Fibroblast of peridontal ligament (primary cell): ENCODE results near the gene GPR37.

Experiments used
- DNase-seq: peaks from one replicate; pipeline ENCODE4 v3.0.0-alpha.2; 2010; ENCODE audit errors: extremely low read depth

Gene GPR37

GRCh38 chr7:124780608-124781007 lies 15.0 kb upstream of the GPR37 start:
- no peak for DNase-seq

DNA sequence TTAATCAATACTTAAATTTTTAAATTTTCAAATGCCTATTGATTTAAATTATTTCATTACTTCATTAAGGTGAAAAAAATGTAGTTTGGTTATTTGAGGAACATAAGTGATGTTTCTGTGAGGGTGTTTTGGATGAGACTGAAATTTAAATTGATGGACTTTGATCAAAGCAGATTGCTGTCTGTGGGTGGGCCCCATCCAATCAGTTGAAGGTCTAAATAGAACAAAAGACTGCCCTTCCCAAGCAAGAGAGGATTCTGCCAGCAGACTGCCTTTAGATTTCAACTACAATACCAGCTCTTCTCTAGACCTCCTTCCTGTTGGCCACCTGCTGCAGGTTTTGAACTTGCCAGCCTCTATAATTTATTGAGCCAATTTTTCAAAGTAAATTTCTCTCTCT lies 14.5 kb upstream of the GPR37 start:
- DNase-seq = no peak

GRCh38 chr7:124779620-124780019 lies 14.0 kb upstream of the GPR37 start:
- DNase-seq = no peak

DNA sequence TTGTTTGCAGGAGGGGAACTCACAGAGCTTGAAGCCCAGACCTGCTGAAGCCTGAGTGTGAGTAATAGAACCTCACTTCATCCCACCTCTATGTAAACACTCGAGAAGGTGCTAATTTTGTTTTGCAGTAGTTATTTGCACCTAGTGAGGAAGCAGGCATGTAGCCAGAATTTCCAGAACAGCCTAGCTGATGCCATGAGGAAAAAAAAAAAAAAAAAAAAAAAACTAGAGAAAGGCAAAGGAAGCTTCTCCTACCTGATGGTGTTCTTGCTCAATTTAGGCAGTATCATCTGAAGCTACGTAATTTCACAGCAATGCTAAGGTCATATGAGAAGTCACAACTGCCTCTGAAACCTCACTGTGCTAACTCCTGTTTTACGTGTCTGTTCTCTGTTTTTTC lies 13.6 kb upstream of the GPR37 start:
- no peak for DNase-seq

- no peak for DNase-seq
Measured at GRCh38 chr7:124777268-124777667, 11.7 kb upstream of the GPR37 start.

DNA sequence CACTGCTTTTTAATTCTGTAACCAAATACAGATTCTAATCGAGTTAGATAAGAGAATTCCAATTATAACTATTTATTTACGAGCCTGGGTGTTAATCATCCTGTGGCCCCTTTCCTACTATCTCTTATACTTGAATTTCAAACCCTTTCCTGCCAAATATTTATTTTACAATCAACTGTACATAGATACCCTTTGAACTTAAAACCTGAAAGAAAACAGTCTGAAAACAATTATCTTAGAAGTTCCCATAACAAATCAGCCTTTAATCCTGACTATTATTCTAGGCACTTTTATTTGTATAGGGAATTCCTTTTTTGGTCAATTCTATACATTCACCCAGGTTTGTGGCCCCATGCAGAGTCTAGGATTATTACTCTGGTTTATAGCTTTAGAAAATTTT lies 10.6 kb upstream of the GPR37 start:
- DNase-seq = no peak

DNA sequence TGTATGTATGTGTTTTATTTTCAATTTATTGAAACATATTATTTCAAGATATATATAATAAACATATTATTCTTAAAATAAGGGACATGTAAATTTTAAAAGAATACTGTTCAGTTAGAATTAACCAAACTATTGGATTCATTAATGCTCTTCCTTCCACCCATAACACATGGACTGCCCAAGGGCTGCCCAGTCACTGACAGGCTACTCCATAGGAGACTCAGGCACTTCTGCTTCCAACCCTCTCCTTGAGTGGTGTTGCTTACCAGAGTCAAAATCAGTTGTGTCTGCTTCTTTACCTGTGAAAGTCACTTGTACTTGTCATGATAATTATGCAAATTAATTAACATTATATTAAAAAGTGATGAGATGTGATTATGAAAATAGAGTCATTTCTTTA lies 9.8 kb upstream of the GPR37 start:
- DNase-seq = no peak

DNA sequence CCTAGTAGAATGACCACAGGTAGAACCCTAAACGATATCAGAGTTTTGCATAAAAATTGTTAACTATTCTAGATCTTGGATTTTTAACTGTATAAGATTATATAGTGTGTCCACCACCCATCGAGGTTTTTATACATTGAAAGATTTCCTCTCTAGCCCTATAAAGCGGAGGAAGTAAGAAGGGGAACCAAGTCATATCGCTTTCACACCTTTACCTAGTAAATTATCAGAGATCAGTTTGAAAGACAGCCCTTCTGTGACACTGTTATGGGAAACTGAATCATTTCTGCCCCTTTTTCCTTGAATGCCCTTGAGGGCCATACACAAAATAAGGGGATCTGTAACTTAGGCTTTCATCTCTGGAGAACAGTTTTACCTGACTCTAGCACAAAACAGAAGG lies 8.3 kb upstream of the GPR37 start:
- no peak for DNase-seq

GRCh38 chr7:124773339-124773738 lies 7.7 kb upstream of the GPR37 start:
- no peak for DNase-seq

DNA sequence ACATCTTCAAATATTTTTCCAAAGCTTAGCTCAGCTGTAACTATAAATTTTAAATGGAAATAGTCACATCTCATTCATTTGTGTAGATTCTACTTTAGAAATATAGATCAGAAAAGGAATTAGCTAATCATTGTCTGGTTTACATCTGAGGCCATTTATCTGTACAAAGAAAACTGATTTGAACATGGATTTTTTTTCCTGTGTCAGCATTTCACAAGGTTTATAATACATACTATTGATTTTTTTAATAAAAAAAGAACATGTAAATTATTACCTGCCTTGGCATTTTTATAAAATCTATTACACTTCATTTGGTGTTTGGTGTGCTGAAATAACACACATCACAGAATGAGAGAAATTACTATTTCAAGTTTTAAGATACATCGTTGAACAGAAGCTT lies 3.5 kb upstream of the GPR37 start:
- DNase-seq = no peak

- no peak for DNase-seq
Measured at GRCh38 chr7:124768525-124768924, 2.9 kb upstream of the GPR37 start.

DNA sequence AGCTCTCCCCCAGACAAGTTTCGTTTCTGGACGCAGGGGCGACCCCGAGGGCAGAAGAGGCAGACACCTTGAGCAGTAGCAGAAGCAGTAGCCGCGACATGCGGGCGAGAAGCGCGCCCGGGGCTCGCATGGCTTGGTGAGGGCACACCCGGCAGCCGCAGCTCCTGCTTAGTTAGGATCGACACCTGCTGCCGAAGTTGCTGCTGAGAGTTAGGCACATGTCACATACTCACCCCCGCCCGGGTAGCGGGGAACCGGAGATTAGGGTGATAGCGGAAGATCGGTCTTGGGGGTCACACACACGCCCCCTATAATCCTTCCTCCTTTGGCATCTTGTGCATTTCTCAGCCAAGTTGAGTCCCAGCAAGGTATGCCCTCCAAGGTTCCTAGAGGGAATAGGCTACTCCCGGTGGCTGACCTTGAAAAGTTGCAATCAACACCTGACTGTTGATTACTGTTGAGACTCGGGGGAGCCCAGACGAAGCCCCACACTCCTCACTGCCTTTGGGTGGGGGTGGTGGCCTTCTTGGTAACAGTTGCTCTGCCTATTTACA lies 668 bp downstream of the GPR37 start:
- DNase-seq = no peak

- no peak for DNase-seq
Measured at GRCh38 chr7:124764051-124764846, 1.3 kb downstream of the GPR37 start.

GRCh38 chr7:124762611-124763143 lies 2.9 kb downstream of the GPR37 start:
- DNase-seq = no peak

GRCh38 chr7:124761164-124761715 lies 4.4 kb downstream of the GPR37 start:
- DNase-seq = no peak

GRCh38 chr7:124758327-124758726 lies 7.3 kb downstream of the GPR37 start:
- DNase-seq = no peak

- no peak for DNase-seq
Measured at GRCh38 chr7:124754576-124755268, 10.9 kb downstream of the GPR37 start.

DNA sequence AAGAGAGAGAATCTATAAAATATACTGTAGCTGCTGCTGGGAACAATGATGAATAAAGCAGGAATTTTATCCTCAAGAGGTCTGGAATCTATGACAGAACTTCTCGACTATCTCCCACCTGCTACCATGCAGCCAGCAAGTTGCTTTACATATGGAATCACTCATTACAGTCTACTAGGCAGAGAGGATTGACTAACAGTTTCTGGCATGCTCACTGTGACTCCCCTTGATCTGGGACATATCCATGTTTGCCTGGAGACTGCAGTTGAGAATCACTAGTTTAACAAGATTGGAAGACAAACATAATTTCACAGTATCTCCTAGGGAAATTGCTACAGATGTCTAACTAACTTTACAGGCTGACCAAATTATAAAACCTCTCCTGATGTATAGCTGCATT lies 13.3 kb downstream of the GPR37 start:
- DNase-seq = peak; percentile 38

DNA sequence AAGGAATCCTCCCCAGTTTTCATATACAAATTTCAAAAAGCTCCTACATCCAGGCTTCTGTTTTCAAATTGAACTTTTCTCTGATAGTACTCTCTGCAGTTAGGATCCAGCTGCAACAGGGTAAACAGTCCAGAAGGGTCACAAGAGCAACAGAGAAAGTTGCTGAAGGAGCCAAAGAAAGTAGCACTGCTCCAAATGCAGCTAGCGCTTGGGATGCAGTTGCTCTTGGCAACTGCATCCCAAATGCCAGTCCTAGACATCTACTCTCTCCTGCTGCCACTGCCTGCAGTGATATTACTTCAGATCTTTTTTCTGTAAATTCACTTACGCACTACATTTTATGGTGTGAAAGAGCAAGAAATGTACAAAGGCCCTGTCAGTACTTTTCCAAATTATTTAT lies 14.6 kb downstream of the GPR37 start:
- DNase-seq = no peak

- DNase-seq = no peak
Measured at GRCh38 chr7:124747072-124747471, 18.5 kb downstream of the GPR37 start.

- no peak for DNase-seq
Measured at GRCh38 chr7:124738639-124739038, 27.0 kb downstream of the GPR37 start.

DNA sequence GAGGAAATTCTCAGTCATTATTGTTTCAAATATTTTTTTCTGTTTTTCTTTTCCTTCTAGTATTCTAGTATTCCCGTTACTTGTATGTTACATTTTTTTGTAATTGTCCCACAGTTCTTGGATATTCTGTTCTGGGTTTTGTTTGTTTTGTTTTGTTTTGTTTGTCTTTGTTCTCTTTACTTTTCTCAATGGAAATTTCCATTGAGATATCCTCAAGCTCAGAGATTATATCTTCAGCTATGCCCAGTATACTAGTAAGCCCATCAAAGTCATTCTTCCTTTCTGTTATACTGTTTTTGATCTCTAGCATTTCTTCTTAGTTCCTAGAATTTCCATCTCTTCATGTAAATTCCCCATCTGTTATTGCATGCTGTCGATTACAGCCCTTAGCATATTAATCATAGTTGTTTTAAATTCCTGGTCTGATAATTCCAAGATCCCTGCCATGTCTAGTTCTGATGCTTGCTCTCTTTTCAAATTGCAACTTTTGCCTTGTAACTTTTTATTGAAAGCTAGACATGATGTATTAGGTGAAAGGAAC lies 27.8 kb downstream of the GPR37 start:
- no peak for DNase-seq
